ENCODE data around the gene AVEN.

AVEN gene

GRCh38 chr15:33837294-33837693 is 201.7 kb downstream of the AVEN start:
- Histone ChIP-seq H3K4me1 (no peaks in the 10 kb centered on the region), H3K27ac (no peak overlapping the region), H3K9me3 (no peaks in the 10 kb centered on the region), H3K27me3 (no peaks in the 10 kb centered on the region), H3K4me3 (no peak overlapping the region), H3K36me3 (peaks cover 0 to 21% (median 4%) of the 10 kb centered on the region in 3 donors)
- no peak for DNase-seq
- intact Hi-C loops (cut with DNase I; ENCODE audit: low total_unique reads): no loop called here
- TF ChIP-seq CTCF (IDR thresholded peaks at IDR 0.05): no peak

- intact Hi-C loops (cut with DNase I; ENCODE audit: low total_unique reads): no loop called here
- H3K4me3 ChIP-seq: no peak overlapping the region
- no peak for DNase-seq
- no peaks in the 10 kb centered on the region for H3K9me3 ChIP-seq
- H3K27me3 ChIP-seq: no peaks in the 10 kb centered on the region
- no peaks in the 10 kb centered on the region for H3K4me1 ChIP-seq
- peaks cover 0 to 16% (median 4%) of the 10 kb centered on the region in 3 donors for H3K36me3 ChIP-seq
- no peak for TF ChIP-seq CTCF (IDR thresholded peaks at IDR 0.05)
- no peak overlapping the region for H3K27ac ChIP-seq
Measured at GRCh38 chr15:33834892-33835743, 203.9 kb downstream of the AVEN start.

GRCh38 chr15:33831646-33832045 is 207.4 kb downstream of the AVEN start:
- TF ChIP-seq CTCF (IDR thresholded peaks at IDR 0.05): no peak
- DNase-seq: no peak
- Histone ChIP-seq H3K4me3 (no peak overlapping the region), H3K36me3 (peaks cover 11 to 27% (median 16%) of the 10 kb centered on the region in 3 donors), H3K27ac (no peak overlapping the region), H3K27me3 (no peaks in the 10 kb centered on the region), H3K4me1 (no peaks in the 10 kb centered on the region), H3K9me3 (peaks cover 0 to 7% (median 0%) of the 10 kb centered on the region in 3 donors)
- intact Hi-C loops (cut with DNase I; ENCODE audit: low total_unique reads): no loop called here

- intact Hi-C loops (cut with DNase I; ENCODE audit: low total_unique reads): no loop called here
- Histone ChIP-seq H3K27ac (no peak overlapping the region), H3K27me3 (no peaks in the 10 kb centered on the region), H3K4me3 (no peak overlapping the region), H3K36me3 (peaks cover 11 to 31% (median 19%) of the 10 kb centered on the region in 3 donors), H3K9me3 (peaks cover 0 to 7% (median 0%) of the 10 kb centered on the region in 3 donors), H3K4me1 (no peaks in the 10 kb centered on the region)
- DNase-seq: no peak
- TF ChIP-seq CTCF (IDR thresholded peaks at IDR 0.05): no peak
Measured at GRCh38 chr15:33830351-33830750, 208.7 kb downstream of the AVEN start.

GRCh38 chr15:33826201-33826600 is 212.8 kb downstream of the AVEN start:
- Histone ChIP-seq H3K36me3 (peaks cover 11 to 31% (median 20%) of the 10 kb centered on the region in 3 donors), H3K9me3 (peaks cover 0 to 7% (median 0%) of the 10 kb centered on the region in 3 donors), H3K27ac (no peak overlapping the region), H3K4me3 (no peak overlapping the region), H3K27me3 (no peaks in the 10 kb centered on the region), H3K4me1 (no peaks in the 10 kb centered on the region)
- TF ChIP-seq CTCF (IDR thresholded peaks at IDR 0.05): no peak
- intact Hi-C loops (cut with DNase I; ENCODE audit: low total_unique reads): no loop called here
- no peak for DNase-seq

Measured in tibial artery (tissue), 4 donors.